Activated T-helper 1 cell treated with anti-CD3 and anti-CD28 coated beads, Interleukin-12 subunit alpha, Interleukin-12 subunit beta, Interleukin-2, Interleukin-4 antibody, amounts not matched to agents 30 ng/mL and 10 ng/mL and 1 ng/mL, durations not matched to agents 14 hours and 24 hours and 36 hours (primary cell): ENCODE measurements around the gene GRK4. TPM values are rescaled to one million over a fixed set of nuclear protein-coding genes. Genes with fewer than 3 reads are reported as not detected.

Experiments
- DNase-seq: peaks from one replicate; pipeline ENCODE4 v3.0.0; 2021; ENCODE audit warnings: low spot score
- H3K27ac Mint-ChIP-seq: one replicate; pipeline ENCODE4 v1.8.0; 2021; ENCODE audit warnings: mild to moderate bottlenecking, mixed read lengths
- H3K27me3 Mint-ChIP-seq: one replicate; pipeline ENCODE4 v1.8.0; 2022; ENCODE audit warnings: mild to moderate bottlenecking, moderate library complexity, mixed read lengths; ENCODE audit not compliant: insufficient read depth
- H3K36me3 Mint-ChIP-seq: one replicate; pipeline ENCODE4 v1.8.0; 2021; ENCODE audit warnings: low read depth, mixed read lengths
- H3K4me1 Mint-ChIP-seq: one replicate; pipeline ENCODE4 v1.8.0; 2021; ENCODE audit warnings: low read depth, mixed read lengths
- H3K4me3 Mint-ChIP-seq: one replicate; pipeline ENCODE4 v1.8.0; 2021; ENCODE audit warnings: mild to moderate bottlenecking, moderate library complexity, mixed read lengths
- H3K9me3 Mint-ChIP-seq: one replicate; pipeline ENCODE4 v1.8.0; 2021; ENCODE audit warnings: mixed read lengths
- intact Hi-C: fragments of 100-400 bp; cut with micrococcal nuclease; formaldehyde crosslinking; loops from one replicate; pipeline ENCODE4 v1.15.1; 2024
- total RNA-seq: library from RNA; stranded (reverse); gene quantifications from 2 replicates; pipeline ENCODE4 v1.2.3, GENCODE V29; 2022

The GRK4 gene
- total RNA-seq, 1 donor from 2014 or later, result 4.4 TPM

DNA sequence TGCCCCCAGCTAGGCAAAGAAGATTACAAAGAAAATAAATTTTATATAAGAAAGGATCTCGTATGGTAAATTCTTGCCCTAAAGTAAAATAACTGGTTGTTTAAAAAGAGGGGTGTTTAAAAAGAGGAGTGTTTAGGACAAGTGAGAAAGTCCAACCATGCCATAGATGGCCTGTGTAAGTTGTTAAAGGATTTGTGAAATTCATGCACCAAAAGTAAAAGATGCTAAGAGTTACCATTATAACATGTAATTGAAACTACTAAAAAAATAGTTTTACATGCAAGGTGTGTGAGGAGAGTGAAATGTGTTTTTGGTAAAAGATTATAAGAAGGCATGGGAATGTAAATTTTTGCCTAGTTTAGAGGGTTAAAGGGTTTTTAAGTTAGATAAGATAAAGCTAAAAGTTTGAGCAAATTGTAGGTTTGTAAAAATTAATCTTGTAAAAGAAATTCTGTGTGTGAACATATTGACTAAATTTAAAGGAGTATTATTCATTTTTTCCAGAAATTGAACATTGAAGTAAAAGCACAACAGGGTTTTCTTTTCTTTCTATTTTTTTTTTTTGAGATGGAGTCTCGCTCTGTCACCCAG is 90.9 kb downstream of the GRK4 start:
- Mint-ChIP-seq H3K4me1 (no peaks in the 10 kb centered on the region), H3K36me3 (peaks cover 3% of the 10 kb centered on the region), H3K4me3 (no peak overlapping the region), H3K27me3 (peaks cover 22% of the 10 kb centered on the region), H3K9me3 (peaks cover 20% of the 10 kb centered on the region), H3K27ac (no peak overlapping the region)
- intact Hi-C loops, result no loop called here
- DNase-seq, result no peak

DNA sequence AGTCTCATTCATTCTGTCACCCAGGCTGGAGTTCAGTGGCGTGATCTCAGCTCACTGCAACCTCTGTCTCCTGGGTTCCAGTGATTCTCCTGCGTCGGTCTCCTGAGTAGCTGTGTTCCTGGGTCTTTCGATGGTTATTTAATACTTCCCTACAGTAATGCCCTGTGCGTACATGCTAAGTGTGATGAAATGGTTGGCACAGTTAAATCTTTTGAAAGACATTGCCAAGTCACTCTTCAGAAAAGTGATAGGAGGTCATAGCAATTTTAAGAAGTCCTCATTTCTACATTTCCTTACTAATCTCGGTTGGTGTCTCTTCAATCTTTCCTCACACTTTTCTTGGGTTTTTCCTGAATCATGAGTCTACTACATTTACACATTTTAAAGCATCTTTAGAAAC is 96.6 kb downstream of the GRK4 start:
- Mint-ChIP-seq H3K4me1 (no peaks in the 10 kb centered on the region), H3K27me3 (peaks cover 19% of the 10 kb centered on the region), H3K36me3 (no peaks in the 10 kb centered on the region), H3K27ac (no peak overlapping the region), H3K9me3 (peaks cover 15% of the 10 kb centered on the region), H3K4me3 (no peak overlapping the region)
- no peak for DNase-seq
- intact Hi-C loops, result no loop called here

DNA sequence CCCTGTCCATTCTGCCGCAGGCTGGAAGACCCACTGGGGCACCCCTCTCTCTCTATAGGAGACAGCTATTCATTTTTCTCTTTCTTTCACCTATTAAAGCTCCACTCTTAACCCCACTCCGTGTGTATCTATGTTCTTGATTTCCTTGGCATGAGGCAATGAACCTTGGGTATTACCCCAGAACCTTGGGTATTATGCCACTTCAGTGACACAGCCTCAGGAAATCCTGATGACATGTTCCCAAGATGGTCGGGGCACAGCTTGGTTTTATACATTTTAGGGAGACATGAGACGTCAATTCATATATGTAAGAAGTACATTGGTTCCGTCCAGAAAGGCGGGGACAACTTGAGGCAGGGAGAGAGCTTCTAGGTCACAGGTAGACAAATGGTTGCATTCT is 97.6 kb downstream of the GRK4 start:
- no peak for DNase-seq
- Mint-ChIP-seq H3K9me3 (peaks cover 8% of the 10 kb centered on the region), H3K27me3 (peaks cover 19% of the 10 kb centered on the region), H3K27ac (no peak overlapping the region), H3K4me1 (no peaks in the 10 kb centered on the region), H3K36me3 (no peaks in the 10 kb centered on the region), H3K4me3 (no peak overlapping the region)
- intact Hi-C loops, result no loop called here

DNA sequence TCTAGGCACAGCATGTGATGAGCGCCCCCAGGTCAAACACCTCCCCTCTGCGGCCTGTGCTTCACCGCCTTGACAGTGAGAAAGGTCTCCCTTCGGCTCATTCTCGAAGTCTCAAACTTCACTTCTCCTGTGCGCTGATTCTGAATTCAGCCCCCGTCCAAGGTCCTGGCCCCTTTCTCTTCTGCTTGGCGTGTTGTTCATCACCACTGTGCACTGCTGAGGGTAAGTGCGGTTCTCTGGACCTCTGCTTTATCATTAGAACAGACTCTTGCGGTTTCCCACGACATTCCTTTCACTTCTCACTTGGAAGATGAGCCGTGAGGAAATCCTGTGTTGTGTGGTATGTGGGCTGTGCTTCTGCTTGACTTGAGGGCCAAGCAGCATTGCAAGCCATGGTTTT is 99.1 kb downstream of the GRK4 start:
- Mint-ChIP-seq H3K9me3 (no peaks in the 10 kb centered on the region), H3K4me1 (no peaks in the 10 kb centered on the region), H3K4me3 (no peak overlapping the region), H3K27me3 (peaks cover 19% of the 10 kb centered on the region), H3K36me3 (no peaks in the 10 kb centered on the region), H3K27ac (no peak overlapping the region)
- DNase-seq, result no peak
- intact Hi-C loops, result no loop called here

DNA sequence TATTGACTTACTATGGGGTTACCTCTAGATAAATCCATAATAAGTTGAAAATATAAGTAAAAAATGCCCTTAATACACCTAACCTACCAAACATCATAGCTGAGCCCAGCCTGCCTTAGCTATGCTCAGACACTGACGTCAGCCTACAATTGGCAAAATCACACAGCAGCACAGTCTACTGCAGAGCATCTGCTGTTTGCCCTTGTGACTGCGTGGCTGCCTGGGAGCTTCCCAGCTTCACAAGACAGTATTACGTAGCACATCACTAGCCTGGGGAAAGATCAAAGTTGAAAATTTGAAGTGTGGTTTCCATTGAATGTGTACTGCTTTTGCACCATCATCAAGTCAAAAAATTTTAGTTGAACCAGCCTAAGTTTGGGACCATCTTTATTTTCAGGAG is 102.2 kb downstream of the GRK4 start:
- Mint-ChIP-seq H3K9me3 (no peaks in the 10 kb centered on the region), H3K4me3 (no peak overlapping the region), H3K36me3 (no peaks in the 10 kb centered on the region), H3K27me3 (peaks cover 6% of the 10 kb centered on the region), H3K27ac (no peak overlapping the region), H3K4me1 (no peaks in the 10 kb centered on the region)
- intact Hi-C loops, result no loop called here
- no peak for DNase-seq

DNA sequence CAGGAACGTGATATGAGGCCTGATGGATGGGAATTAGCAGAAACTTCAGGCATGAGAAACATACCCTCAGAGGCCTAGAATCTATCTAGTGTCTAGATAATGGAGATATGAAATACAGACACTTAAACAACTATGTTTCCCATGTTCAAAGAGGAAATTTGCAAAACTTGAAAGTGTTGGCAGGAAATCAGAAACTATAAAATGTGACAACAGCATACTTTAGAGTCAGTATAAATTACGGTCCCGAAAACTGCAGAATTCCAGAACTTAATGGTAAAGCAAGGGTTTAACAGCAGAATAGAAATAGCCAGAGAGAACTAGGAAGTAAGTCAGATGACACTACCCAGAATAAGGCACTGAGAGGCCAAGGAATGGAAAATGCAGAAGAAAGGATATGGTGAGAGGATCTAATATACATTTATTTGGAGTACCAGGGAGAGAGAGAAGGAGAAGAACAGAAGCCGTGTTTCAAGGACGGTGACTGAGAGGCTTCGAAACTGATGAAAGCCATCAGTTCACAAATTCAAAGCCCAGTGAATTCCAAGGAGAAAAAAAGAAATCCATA is 103.5 kb downstream of the GRK4 start:
- Mint-ChIP-seq H3K27me3 (peaks cover 6% of the 10 kb centered on the region), H3K4me3 (no peak overlapping the region), H3K27ac (no peak overlapping the region), H3K9me3 (no peaks in the 10 kb centered on the region), H3K4me1 (no peaks in the 10 kb centered on the region), H3K36me3 (no peaks in the 10 kb centered on the region)
- DNase-seq, result no peak
- intact Hi-C loops, result no loop called here

DNA sequence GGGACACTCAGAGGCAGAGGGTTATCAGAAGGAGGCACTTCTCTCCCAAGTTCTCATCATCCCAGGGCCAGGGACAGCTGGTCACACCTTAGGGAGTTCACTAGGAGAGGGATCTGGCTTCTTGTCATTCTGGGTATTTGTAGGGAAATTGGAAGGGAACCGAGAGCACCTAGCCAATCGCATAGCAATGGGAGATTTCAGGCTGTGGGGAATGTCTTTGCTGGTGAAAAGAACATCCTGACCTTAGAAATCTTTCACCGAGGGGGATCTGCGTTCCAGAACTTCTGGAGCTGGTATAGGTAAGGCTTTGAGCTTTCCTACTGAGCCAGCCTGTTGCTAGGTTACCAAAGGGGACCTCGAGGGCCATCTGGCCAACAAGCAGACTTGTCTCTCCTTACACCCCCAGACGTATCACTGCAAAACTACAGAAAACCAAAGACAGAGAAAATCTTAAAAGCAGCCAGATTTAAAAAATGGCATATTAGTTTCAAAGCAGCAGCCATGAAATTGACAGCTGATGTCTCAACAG is 104.2 kb downstream of the GRK4 start:
- intact Hi-C loops, result no loop called here
- H3K36me3 Mint-ChIP-seq, result no peaks in the 10 kb centered on the region
- no peaks in the 10 kb centered on the region for H3K9me3 Mint-ChIP-seq
- no peaks in the 10 kb centered on the region for H3K4me1 Mint-ChIP-seq
- H3K27me3 Mint-ChIP-seq, result peaks cover 3% of the 10 kb centered on the region
- no peak overlapping the region for H3K4me3 Mint-ChIP-seq
- DNase-seq, result no peak
- H3K27ac Mint-ChIP-seq, result no peak overlapping the region

DNA sequence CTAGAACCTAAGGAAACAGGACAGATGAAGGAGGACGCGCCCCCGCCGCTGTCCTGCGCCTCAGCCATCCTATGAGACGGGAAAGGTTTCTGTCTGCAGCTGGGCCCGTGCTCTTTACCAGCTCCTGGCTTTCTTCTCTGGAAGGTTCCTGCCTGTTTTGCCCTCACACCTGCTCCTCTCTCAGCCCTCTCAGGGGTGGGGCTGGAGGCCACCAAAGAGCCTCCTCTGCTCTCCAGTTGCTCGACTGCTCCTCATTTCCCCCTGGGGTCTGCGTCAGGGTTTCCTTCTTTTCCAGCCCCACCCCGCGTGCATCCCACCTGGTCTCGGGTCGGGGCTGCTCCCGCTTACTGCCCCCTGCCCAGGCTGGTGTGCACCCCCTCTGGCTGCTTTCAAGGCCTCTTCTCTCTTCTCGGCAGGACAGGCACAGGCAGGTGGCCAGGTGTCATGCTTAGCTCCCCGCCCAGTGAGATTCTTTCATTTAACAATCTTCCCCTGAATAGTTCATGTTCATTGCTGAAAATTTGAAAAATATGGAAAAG is 106.4 kb downstream of the GRK4 start:
- Mint-ChIP-seq H3K27ac (no peak overlapping the region), H3K4me1 (no peaks in the 10 kb centered on the region), H3K9me3 (no peaks in the 10 kb centered on the region), H3K4me3 (no peak overlapping the region), H3K27me3 (no peaks in the 10 kb centered on the region), H3K36me3 (no peaks in the 10 kb centered on the region)
- DNase-seq, result no peak
- intact Hi-C loops, result loop anchor here (5.0 to 10.0 kb wide), 3 partner anchors 655 to 1387 kb away; partner anchors contain the start of genes CFAP99, FAM53A, NSD2 and ZFYVE28

DNA sequence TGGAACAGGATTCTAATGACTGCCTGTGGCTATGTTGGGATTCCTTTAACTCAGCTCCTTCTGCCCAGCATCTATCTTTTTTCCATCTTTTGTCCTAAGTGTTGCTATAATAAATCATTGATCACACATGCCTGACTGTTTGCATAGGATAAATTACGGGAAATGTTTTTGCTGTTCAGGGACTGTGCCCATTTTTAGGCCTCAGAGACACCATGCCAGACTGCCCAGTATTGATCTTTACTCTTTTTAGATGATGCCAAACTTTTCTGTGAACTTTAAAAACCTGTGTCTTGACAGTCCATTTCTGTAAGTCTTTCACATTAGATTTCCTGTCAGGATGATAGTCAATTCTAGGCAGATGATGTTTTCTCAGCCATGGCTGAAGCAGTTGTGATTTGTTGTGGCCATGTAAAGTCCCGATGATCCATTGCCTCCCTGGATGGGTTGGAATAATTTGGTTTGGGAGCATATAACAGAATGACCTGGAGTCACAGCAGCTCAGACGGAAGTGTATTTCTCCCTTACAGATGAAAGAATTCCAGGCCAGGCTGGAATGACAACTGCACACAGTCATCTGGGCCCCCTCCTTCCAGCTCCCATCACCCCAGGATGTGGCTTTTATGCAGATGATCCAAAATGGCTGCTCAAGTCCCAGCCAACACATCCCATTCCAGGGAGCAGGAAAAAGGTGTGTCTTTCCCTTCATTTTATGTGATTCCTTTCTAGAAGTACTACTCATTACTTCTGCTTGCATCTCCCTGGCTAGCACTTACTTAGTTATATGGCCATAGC is 107.5 kb downstream of the GRK4 start:
- Mint-ChIP-seq H3K4me3 (no peak overlapping the region), H3K27me3 (no peaks in the 10 kb centered on the region), H3K4me1 (peaks cover 8% of the 10 kb centered on the region), H3K9me3 (no peaks in the 10 kb centered on the region), H3K27ac (no peak overlapping the region), H3K36me3 (no peaks in the 10 kb centered on the region)
- no peak for DNase-seq
- intact Hi-C loops, result loop anchor here (5.0 to 10.0 kb wide), 3 partner anchors 656 to 1389 kb away; partner anchors contain the start of genes CFAP99, FAM53A, NSD2 and ZFYVE28

DNA sequence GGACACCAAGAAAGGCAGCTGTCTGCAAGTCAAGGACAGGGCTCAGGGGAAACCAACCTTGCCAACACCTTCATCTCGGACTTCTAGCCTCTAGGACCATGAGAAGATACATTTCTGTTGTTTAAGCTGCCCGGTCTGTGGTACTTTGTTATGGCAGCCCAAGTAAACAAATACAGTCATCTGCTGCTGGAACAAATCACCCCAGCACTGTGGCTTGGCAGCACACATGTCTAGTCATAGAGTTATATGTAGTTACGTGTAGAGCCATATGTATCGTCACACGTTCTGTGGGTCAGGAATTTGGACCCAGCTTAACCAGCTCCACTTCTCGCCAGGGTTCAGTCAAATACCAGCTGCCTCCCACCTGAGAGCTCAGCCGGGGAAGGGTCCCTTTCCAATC is 108.4 kb downstream of the GRK4 start:
- Mint-ChIP-seq H3K4me3 (no peak overlapping the region), H3K27me3 (no peaks in the 10 kb centered on the region), H3K36me3 (no peaks in the 10 kb centered on the region), H3K27ac (no peak overlapping the region), H3K4me1 (peaks cover 17% of the 10 kb centered on the region), H3K9me3 (no peaks in the 10 kb centered on the region)
- no peak for DNase-seq
- intact Hi-C loops, result loop anchor here (5.0 to 10.0 kb wide), 3 partner anchors 657 to 1390 kb away; partner anchors contain the start of genes CFAP99, FAM53A, NSD2 and ZFYVE28

DNA sequence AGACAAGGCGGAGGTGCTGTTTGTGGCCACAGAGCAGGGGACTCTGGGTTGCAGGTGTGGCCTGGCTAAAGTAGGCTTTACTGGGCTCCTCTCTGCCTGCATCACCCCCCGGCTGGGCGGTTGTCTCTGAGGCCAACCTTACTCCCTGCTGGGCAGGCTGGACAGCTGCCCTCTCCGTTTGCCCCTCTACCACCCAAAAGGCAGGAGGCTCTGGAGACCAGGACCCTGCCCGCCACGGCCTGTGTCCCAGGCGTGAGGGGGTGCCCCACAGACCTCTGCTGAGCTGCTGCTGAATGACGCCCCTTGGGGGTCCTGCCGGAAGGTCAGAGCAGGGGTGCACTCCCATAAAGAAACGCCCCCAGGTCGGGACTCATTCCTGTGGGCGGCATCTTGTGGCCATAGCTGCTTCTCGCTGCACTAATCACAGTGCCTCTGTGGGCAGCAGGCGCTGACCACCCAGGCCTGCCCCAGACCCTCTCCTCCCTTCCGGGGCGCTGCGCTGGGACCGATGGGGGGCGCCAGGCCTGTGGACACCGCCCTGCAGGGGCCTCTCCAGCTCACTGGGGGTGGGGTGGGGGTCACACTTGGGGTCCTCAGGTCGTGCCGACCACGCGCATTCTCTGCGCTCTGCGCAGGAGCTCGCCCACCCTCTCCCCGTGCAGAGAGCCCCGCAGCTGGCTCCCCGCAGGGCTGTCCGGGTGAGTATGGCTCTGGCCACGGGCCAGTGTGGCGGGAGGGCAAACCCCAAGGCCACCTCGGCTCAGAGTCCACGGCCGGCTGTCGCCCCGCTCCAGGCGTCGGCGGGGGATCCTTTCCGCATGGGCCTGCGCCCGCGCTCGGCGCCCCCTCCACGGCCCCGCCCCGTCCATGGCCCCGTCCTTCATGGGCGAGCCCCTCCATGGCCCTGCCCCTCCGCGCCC is 110.0 kb downstream of the GRK4 start:
- no peak overlapping the region for H3K27ac Mint-ChIP-seq
- no peak overlapping the region for H3K4me3 Mint-ChIP-seq
- peaks cover 4% of the 10 kb centered on the region for H3K36me3 Mint-ChIP-seq
- H3K4me1 Mint-ChIP-seq, result peaks cover 24% of the 10 kb centered on the region
- H3K27me3 Mint-ChIP-seq, result no peaks in the 10 kb centered on the region
- DNase-seq, result no peak
- H3K9me3 Mint-ChIP-seq, result no peaks in the 10 kb centered on the region
- intact Hi-C loops, result loop anchor here (1.0 to 10.0 kb wide), 13 partner anchors 12 to 1493 kb away; partner anchors contain the start of genes CFAP99, FAM53A, GRK4 and HAUS3
